ENCODE results near the gene SETDB1.
"Not testable (repeated sequence)": the region's sequence is repeated elsewhere in the genome, so short reads cannot be mapped to it uniquely, and the experiment has no call there.

Gene SETDB1

DNA sequence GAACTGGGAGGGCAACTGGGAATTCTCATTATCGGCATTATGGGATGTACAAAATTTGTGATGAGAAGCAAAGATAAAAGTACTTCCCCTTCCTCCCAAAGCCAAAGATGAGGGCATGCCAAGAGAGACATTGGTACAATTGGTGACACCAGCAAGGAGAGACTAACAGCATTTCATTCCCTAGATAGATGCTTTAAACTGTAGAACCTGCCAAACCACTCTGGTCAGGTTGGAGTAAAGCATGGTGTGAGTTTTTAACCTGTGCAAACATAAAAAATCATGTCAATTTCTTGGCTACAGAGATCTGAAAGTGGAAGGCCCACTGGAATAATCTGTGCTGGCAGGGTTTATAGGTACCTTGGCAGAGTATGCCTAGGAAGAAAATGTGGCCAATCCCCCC, 19.8 kb upstream of the SETDB1 start:
- TF ChIP-seq JUND (IDR thresholded peaks at IDR 0.05; ENCODE audit: low read depth) = no peak
- in situ Hi-C loops (cut with HindIII; ENCODE audit: low pct_unique_long_range_greater_than_20kb, low sequenced_read_pairs) = no loop called here
- DNase-seq (ENCODE audit: low read depth in 1 of 2, low spot score in 1 of 2) = peak in 1 of 2 experiments; percentile 88

DNA sequence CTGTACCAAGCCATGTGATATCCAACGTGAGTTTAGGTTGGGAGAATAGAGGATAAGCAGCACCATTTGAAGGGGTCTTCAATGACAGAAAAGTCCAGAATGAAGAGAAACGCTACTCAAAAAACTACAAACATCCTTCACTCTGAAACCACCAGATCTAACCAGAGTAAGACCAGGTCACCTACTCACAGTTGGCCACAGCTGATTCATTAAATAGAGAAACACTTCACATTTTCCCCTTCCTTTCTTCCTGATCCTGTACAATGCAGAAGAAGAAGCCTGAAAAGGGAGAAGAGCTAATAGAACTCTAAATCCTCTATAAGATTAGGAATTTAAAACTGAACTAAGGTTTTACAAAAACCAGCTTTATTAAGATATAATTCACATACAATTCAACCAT, 19.4 kb upstream of the SETDB1 start:
- no peak for DNase-seq (ENCODE audit: low read depth in 1 of 2, low spot score in 1 of 2)
- in situ Hi-C loops (cut with HindIII; ENCODE audit: low pct_unique_long_range_greater_than_20kb, low sequenced_read_pairs) = no loop called here
- no peak for TF ChIP-seq JUND (IDR thresholded peaks at IDR 0.05; ENCODE audit: low read depth)

DNA sequence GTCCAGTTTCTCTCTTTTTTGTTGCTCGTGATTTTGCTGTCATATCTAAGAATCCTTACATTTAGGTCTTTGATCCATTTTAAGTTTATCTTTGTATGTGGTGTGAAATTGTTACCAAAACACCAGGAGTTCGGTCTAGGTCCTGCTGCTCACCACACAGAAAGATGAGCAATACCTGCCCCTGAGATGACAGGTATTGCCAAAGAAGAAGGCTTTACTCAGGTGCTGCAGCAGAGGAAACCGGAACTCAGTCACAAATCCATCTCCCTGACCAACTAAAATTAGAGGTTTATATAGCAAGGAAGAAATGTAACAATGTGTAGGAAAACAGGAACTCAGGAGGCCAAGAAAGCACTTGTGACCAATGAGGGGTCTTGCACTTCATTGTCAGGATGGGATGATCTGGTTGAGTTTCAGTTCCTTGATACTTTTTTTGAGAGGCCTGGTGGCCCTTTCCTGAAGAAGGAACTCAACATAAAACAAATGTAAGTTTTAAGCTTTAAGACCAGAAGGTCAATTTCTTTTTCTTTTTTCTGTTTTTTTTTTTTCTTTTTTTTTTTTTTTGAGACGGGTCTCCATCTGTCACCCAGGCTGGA, 16.5 kb upstream of the SETDB1 start:
- TF ChIP-seq JUND (IDR thresholded peaks at IDR 0.05; ENCODE audit: low read depth) = no peak
- in situ Hi-C loops (cut with HindIII; ENCODE audit: low pct_unique_long_range_greater_than_20kb, low sequenced_read_pairs) = no loop called here
- no peak for DNase-seq (ENCODE audit: low read depth in 1 of 2, low spot score in 1 of 2)

DNA sequence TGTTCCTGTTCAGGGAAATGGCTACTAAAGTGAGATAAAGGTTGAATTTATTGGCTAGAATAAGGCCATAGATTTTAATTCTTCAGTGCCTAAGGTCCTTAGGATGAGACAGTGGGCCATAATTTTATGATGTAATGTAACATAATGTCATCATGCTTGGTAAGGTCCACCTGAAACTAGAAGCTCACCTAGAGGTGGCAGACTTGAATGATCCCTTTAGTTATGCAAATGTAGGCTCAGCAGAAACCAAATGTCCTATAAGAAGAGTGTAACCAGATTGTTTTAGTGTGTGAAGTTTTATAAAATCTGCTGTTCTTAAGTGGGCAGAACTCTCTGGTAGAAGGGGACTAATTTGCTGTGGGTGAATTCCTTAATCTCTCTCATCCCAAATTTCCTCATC, 13.5 kb upstream of the SETDB1 start:
- in situ Hi-C loops (cut with HindIII; ENCODE audit: low pct_unique_long_range_greater_than_20kb, low sequenced_read_pairs) = no loop called here
- TF ChIP-seq JUND (IDR thresholded peaks at IDR 0.05; ENCODE audit: low read depth) = no peak
- DNase-seq (ENCODE audit: low read depth in 1 of 2, low spot score in 1 of 2) = no peak

DNA sequence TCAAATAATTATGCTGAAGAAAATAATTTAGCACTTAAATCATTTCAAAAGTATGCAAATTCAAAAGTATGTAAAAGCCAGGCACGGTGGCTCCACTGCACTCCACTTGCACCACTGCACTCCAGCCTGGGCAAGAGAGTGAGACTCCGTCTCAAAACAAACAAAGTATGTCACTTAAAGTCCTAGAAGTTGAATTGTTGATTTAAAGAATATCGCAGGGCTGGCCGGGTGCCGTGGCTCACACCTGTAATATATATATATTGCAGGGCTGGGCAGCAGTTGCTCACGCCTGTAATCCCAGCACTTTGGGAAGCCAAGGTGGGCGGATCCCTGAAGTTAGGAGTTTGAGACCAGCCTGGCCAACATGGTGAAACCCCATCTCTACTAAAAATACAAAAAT, 8.8 kb upstream of the SETDB1 start:
- in situ Hi-C loops (cut with HindIII; ENCODE audit: low pct_unique_long_range_greater_than_20kb, low sequenced_read_pairs) = no loop called here
- DNase-seq (ENCODE audit: low read depth in 1 of 2, low spot score in 1 of 2) = no peak
- TF ChIP-seq JUND (IDR thresholded peaks at IDR 0.05; ENCODE audit: low read depth) = no peak

DNA sequence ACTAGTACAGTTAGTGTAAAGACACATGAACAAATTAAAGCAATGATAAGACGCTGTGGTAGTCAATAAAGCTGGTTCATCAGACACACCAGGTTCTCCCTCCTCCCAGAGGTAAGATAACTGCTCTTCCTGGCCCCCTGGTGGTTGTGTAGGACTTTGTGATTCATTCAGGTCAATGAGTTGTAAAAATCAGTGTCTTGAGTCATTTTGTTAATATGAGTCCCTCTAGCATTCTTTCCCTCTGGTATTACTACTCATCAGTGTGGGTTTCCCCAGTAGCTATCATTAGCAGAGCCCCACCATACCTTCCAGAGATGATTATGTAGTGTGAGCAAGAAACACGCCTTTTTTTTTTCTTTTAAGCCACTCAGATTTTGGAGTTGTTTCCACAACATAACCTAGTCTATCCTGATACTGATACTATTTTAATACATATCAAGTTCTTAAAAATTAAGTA, 3.6 kb upstream of the SETDB1 start:
- peak; percentile 38 to 89 for DNase-seq (ENCODE audit: low read depth in 1 of 2, low spot score in 1 of 2)
- no peak for TF ChIP-seq JUND (IDR thresholded peaks at IDR 0.05; ENCODE audit: low read depth)
- in situ Hi-C loops (cut with HindIII; ENCODE audit: low pct_unique_long_range_greater_than_20kb, low sequenced_read_pairs) = no loop called here

DNA sequence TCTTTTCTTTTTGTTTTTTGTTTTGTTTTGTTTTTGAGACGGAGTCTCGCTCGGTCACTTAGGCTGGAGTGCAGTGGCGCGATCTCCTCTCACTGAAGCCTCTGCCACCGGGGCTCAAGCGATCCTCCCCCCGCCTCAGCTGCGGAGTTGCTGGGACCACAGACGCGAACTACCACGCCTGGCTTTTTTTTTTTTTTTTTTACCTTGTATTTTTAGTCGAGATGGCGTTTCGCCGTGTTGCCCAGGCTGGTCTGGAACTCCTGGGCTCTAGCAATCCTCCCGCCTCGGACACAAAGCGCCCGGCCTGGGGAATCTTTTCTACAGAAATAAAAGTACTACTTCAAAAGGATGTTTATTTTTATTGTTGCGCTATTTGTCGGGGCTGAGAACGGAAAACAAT, 1.1 kb upstream of the SETDB1 start:
- peak in 1 of 2 experiments; percentile 23 for DNase-seq (ENCODE audit: low read depth in 1 of 2, low spot score in 1 of 2)
- no peak for TF ChIP-seq JUND (IDR thresholded peaks at IDR 0.05; ENCODE audit: low read depth)
- in situ Hi-C loops (cut with HindIII; ENCODE audit: low pct_unique_long_range_greater_than_20kb, low sequenced_read_pairs) = no loop called here

DNA sequence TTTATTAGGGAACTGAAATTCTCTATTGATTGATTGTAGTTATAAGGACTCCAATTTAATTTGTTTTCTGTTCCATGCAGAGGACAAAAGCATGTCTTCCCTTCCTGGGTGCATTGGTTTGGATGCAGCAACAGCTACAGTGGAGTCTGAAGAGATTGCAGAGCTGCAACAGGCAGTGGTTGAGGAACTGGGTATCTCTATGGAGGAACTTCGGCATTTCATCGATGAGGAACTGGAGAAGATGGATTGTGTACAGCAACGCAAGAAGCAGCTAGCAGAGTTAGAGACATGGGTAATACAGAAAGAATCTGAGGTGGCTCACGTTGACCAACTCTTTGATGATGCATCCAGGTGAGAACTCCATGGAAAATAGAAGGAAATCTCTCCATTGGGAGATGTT, 1.5 kb downstream of the SETDB1 start:
- DNase-seq (ENCODE audit: low read depth in 1 of 2, low spot score in 1 of 2) = no peak
- TF ChIP-seq JUND (IDR thresholded peaks at IDR 0.05; ENCODE audit: low read depth) = no peak
- in situ Hi-C loops (cut with HindIII; ENCODE audit: low pct_unique_long_range_greater_than_20kb, low sequenced_read_pairs) = no loop called here

DNA sequence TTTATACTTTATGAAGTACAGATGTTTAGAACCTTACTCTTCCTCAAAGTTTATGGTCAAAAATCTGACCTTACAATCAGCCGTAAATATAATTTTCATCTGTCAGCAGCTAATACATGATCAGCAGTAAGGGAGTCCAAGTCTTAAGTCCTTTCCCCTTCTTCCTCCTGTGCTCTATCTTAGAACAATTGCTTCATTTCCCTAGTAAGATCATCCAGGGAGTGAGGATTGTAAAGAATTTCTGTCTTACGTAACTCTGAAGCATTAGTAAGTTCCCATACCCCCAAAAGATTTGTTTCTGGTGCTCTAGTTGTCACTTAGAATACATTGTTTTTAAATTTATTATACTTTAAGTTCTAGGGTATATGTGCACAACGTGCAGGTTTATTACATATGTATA, 2.1 kb downstream of the SETDB1 start:
- in situ Hi-C loops (cut with HindIII; ENCODE audit: low pct_unique_long_range_greater_than_20kb, low sequenced_read_pairs) = no loop called here
- TF ChIP-seq JUND (IDR thresholded peaks at IDR 0.05; ENCODE audit: low read depth) = no peak
- DNase-seq (ENCODE audit: low read depth in 1 of 2, low spot score in 1 of 2) = no peak

DNA sequence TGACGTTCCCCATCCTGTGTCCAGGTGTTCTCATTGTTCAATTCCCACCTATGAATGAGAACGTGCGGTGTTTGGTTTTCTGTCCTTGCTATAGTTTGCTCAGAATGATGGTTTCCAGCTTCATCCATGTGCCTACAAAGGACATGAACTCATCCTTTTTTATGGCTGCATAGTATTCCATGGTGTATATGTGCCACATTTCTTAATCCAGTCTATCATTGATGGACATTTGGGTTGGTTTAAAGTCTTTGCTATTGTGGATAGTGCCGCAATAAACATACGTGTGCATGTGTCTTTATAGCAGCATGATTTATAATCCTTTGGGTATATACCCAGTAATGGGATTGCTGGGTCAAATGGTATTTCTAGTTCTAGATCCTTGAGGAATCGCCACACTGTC, 2.6 kb downstream of the SETDB1 start:
- in situ Hi-C loops (cut with HindIII; ENCODE audit: low pct_unique_long_range_greater_than_20kb, low sequenced_read_pairs); DNase-seq (ENCODE audit: low read depth in 1 of 2, low spot score in 1 of 2): not testable (repeated sequence)

DNA sequence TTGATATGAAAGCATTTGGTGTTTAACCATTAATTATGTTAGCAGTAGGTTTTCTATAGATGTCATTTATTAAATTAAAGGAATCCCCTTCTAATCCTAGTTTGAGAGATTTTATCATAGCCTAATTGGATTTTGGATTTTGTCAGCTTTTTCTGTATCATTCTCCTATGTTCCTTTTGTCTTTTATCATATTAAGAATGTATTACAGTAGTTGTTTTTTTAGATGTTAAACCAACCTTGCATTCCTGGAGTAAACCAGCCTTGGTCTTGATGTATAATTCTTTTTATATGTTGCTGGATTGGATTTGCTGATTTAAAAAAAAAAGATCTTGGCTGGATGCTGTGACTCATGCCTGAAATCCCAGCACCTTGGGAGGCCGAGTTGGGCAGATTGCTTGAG, 5.6 kb downstream of the SETDB1 start:
- no peak for DNase-seq (ENCODE audit: low read depth in 1 of 2, low spot score in 1 of 2)
- in situ Hi-C loops (cut with HindIII; ENCODE audit: low pct_unique_long_range_greater_than_20kb, low sequenced_read_pairs) = no loop called here
- no peak for TF ChIP-seq JUND (IDR thresholded peaks at IDR 0.05; ENCODE audit: low read depth)

DNA sequence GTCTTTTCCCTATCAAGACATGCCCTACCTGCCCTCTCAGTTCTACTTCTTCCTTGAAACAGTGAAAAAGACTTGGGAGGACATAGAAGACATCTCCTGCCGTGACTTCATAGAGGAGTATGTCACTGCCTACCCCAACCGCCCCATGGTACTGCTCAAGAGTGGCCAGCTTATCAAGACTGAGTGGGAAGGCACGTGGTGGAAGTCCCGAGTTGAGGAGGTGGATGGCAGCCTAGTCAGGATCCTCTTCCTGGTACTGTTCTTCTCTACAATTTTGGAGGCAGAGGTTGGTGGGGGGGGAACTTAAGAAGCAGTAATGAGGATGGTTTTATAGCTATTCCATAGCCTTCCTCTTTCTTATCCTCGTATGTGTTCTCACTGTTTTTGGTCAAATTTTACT, 18.7 kb downstream of the SETDB1 start:
- no peak for TF ChIP-seq JUND (IDR thresholded peaks at IDR 0.05; ENCODE audit: low read depth)
- no peak for DNase-seq (ENCODE audit: low read depth in 1 of 2, low spot score in 1 of 2)
- in situ Hi-C loops (cut with HindIII; ENCODE audit: low pct_unique_long_range_greater_than_20kb, low sequenced_read_pairs) = no loop called here

DNA sequence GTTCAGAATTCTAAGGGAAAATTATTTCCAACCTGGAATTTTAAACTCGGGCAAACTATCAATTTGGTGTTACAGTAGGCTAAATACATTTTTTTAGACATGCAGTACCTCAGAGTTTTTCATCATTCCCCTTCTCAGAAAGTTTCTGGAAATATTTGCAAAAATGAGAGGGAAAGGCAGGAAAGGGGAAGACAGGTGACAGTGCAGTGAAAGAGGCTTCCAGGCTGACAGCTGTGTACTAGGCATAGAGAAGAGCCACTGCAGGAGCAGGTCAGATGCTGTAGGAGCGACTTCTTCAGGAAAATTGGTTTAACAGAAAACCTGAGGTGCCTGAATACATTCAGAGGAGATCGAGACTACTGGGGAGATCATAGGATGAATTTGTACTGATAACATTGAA, 28.5 kb downstream of the SETDB1 start:
- DNase-seq (ENCODE audit: low read depth in 1 of 2, low spot score in 1 of 2) = no peak
- TF ChIP-seq JUND (IDR thresholded peaks at IDR 0.05; ENCODE audit: low read depth) = no peak
- in situ Hi-C loops (cut with HindIII; ENCODE audit: low pct_unique_long_range_greater_than_20kb, low sequenced_read_pairs) = no loop called here

DNA sequence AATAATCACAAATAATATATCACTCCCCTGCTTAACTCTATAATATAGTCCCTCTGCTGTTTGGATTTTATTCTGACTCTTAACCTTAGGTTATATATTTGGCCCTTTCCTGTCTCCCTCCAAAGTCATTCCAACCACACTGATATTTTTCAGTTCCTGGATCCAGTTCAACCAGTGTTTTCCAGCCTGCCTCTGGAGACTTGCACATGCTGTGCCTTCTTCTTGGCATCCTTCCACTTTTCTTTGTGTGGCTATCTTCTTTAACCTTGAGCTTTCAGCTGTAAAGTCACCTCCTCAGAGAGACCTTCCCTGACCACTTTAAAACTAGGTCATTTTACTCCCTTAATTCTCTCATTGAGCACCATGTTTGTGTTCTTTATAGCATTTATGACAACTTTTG, 29.1 kb downstream of the SETDB1 start:
- DNase-seq (ENCODE audit: low read depth in 1 of 2, low spot score in 1 of 2) = peak in 1 of 2 experiments; percentile 20
- TF ChIP-seq JUND (IDR thresholded peaks at IDR 0.05; ENCODE audit: low read depth) = no peak
- in situ Hi-C loops (cut with HindIII; ENCODE audit: low pct_unique_long_range_greater_than_20kb, low sequenced_read_pairs) = no loop called here

Measured in T47D (cell line).